Panc1 (cell line): ENCODE data around the gene SPATC1L.

Experiments
- POLR2AphosphoS5 ChIP-seq: IDR thresholded peaks from 2 replicates; pipeline ENCODE4 v1.6.1; 2012; ENCODE audit warnings: mild to moderate bottlenecking, low read depth, low read length, moderate library complexity
- SIN3A ChIP-seq: IDR thresholded peaks from 2 replicates; pipeline ENCODE4 v1.6.1; 2012; ENCODE audit warnings: low read depth, mild to moderate bottlenecking, low read length, moderate library complexity, borderline replicate concordance; ENCODE audit not compliant: insufficient read depth
- TCF7L2 ChIP-seq: IDR thresholded peaks from 2 replicates; pipeline ENCODE4 v1.6.1; 2011; ENCODE audit warnings: mild to moderate bottlenecking, low read depth, low read length, inconsistent platforms
- TF ChIP-seq, protein P1 (sequence below): fragments of 450-650 bp; IDR thresholded peaks from 2 replicates; pipeline ENCODE4 v1.5.1; 2017; ENCODE audit warnings: mild to moderate bottlenecking
- TF ChIP-seq, protein P2 (sequence below), 2 experiments: IDR thresholded peaks; 2 replicates each; pipeline ENCODE4 v1.6.1; 2011 to 2012; ENCODE audit warnings: low read depth in 2 of 2, control low read depth in 1 of 2, low read length in 1 of 2, mild to moderate bottlenecking in 1 of 2, moderate library complexity in 1 of 2; ENCODE audit not compliant: insufficient read depth in 1 of 2

DNA sequence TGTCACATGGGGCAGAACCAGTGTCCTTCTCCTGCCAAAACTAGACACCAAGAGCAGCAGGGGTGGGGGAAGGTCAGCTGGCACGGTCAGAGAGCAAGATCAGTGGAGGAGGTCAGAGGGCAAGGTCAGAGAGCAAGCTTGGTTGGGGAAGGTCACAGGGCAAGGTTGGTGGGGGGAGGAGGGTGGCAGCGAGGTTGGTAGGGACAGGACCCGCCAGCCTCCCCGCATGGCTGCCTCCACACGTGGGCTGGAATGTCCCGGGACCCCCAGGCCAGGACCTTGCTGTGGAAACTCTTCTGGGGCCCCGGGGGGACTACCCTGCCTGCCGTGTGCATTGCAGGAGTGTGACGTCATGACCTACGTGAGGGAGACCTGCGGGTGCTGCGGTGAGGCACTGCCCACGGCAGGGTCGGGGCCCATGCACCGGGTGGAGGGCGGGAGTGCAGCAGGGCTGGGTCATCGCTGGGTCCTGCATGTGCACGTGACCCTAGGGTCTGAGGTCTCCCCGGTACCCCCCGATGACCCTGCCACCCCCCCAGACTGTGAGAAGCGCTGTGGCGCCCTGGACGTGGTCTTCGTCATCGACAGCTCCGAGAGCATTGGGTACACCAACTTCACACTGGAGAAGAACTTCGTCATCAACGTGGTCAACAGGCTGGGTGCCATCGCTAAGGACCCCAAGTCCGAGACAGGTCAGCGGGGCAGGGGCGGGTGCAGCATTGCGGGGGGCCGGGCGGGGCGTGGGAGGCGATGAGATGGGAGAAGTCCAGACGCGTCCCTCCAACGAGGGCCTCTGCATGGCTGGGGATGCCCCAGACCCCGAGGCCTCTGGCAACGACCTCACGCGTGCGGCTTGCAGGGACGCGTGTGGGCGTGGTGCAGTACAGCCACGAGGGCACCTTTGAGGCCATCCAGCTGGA, 59.1 kb downstream of the SPATC1L start:
- TF ChIP-seq, protein P1, sequence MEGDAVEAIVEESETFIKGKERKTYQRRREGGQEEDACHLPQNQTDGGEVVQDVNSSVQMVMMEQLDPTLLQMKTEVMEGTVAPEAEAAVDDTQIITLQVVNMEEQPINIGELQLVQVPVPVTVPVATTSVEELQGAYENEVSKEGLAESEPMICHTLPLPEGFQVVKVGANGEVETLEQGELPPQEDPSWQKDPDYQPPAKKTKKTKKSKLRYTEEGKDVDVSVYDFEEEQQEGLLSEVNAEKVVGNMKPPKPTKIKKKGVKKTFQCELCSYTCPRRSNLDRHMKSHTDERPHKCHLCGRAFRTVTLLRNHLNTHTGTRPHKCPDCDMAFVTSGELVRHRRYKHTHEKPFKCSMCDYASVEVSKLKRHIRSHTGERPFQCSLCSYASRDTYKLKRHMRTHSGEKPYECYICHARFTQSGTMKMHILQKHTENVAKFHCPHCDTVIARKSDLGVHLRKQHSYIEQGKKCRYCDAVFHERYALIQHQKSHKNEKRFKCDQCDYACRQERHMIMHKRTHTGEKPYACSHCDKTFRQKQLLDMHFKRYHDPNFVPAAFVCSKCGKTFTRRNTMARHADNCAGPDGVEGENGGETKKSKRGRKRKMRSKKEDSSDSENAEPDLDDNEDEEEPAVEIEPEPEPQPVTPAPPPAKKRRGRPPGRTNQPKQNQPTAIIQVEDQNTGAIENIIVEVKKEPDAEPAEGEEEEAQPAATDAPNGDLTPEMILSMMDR = no peak
- TF ChIP-seq SIN3A = no peak
- no peak for TF ChIP-seq POLR2AphosphoS5
- TF ChIP-seq, protein P2, sequence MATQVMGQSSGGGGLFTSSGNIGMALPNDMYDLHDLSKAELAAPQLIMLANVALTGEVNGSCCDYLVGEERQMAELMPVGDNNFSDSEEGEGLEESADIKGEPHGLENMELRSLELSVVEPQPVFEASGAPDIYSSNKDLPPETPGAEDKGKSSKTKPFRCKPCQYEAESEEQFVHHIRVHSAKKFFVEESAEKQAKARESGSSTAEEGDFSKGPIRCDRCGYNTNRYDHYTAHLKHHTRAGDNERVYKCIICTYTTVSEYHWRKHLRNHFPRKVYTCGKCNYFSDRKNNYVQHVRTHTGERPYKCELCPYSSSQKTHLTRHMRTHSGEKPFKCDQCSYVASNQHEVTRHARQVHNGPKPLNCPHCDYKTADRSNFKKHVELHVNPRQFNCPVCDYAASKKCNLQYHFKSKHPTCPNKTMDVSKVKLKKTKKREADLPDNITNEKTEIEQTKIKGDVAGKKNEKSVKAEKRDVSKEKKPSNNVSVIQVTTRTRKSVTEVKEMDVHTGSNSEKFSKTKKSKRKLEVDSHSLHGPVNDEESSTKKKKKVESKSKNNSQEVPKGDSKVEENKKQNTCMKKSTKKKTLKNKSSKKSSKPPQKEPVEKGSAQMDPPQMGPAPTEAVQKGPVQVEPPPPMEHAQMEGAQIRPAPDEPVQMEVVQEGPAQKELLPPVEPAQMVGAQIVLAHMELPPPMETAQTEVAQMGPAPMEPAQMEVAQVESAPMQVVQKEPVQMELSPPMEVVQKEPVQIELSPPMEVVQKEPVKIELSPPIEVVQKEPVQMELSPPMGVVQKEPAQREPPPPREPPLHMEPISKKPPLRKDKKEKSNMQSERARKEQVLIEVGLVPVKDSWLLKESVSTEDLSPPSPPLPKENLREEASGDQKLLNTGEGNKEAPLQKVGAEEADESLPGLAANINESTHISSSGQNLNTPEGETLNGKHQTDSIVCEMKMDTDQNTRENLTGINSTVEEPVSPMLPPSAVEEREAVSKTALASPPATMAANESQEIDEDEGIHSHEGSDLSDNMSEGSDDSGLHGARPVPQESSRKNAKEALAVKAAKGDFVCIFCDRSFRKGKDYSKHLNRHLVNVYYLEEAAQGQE (IDR thresholded peaks at IDR 0.05; ENCODE audit: insufficient read depth in 1 of 2, low read depth in 2 of 2, low read length in 1 of 2) = no peak
- no peak for TF ChIP-seq TCF7L2
